Hepatocyte (in vitro differentiated cells): ENCODE results near the gene HSD17B7.

ENCODE experiments used
- EZH2 ChIP-seq: fragments of 200-600 bp; sonication (generic); IDR thresholded peaks from 2 replicates; pipeline ENCODE4 v1.6.1; 2016; ENCODE audit warnings: antibody characterized with exemption, mild to moderate bottlenecking, borderline replicate concordance
- TF ChIP-seq, protein P1 (sequence below): fragments of 200-600 bp; sonication (generic); IDR thresholded peaks from 2 replicates; pipeline ENCODE4 v1.5.1; 2016; ENCODE audit warnings: antibody characterized with exemption, mild to moderate bottlenecking; ENCODE audit not compliant: poor library complexity

DNA sequence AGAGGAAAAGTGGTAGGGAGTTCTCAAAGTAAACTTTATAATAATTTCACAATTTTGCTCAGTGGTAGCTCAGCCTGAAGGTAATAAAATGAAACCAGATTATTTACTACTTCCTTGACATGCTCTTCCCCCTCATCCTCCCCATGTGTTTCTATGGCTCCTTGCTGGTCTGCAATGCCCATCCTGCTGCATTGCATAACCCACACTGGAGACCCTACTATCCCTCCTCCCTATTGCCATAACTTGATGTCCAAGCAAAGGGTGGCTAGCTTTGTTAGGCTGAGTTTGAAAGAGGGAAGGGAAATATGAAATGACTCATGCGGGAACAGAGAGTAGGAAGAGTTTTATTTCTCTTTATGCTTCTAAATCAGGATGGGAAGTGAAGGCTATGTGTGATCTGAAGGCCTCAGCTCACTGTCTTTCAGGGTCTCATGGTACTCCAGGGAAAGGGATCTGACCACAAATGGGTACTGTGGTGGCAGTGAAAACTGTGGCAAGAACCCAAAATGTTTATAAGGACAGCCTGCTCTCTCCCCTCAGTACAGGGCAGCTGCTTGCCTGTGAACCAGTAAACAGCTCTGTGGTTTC, 36.4 kb upstream of the HSD17B7 start:
- TF ChIP-seq, protein P1, sequence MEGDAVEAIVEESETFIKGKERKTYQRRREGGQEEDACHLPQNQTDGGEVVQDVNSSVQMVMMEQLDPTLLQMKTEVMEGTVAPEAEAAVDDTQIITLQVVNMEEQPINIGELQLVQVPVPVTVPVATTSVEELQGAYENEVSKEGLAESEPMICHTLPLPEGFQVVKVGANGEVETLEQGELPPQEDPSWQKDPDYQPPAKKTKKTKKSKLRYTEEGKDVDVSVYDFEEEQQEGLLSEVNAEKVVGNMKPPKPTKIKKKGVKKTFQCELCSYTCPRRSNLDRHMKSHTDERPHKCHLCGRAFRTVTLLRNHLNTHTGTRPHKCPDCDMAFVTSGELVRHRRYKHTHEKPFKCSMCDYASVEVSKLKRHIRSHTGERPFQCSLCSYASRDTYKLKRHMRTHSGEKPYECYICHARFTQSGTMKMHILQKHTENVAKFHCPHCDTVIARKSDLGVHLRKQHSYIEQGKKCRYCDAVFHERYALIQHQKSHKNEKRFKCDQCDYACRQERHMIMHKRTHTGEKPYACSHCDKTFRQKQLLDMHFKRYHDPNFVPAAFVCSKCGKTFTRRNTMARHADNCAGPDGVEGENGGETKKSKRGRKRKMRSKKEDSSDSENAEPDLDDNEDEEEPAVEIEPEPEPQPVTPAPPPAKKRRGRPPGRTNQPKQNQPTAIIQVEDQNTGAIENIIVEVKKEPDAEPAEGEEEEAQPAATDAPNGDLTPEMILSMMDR = no peak
- TF ChIP-seq EZH2 = no peak
